ENCODE results near the gene TGM1. TPM values are rescaled to one million over a fixed set of nuclear protein-coding genes. Genes with fewer than 3 reads are reported as not detected.
"Not testable (repeated sequence)": the region's sequence is repeated elsewhere in the genome, so short reads cannot be mapped to it uniquely, and the experiment has no call there.

Gene TGM1
- total and polyA plus RNA-seq, 7 donors: 0.33 to 2.7 (median 0.89) TPM; not detected in 1

DNA sequence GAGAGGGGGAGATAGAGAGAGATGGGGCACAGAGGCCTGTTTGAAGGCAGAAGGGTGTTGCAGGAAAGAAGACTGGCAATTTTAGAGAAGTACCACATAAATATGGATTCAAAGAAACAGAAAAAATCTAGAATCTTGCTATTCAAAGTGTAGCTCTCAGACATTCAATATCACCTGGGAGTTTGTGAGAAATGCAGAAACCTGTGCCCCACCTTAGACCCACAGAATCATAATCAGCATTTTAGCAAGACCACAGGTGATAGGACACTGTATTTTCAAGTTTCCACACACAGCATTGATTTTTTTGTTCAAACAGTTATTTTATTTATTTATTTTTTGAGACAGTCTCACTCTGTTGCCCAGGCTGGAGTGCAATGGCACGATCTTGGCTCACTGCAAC is 34.1 kb downstream of the TGM1 start:
- no peak for TF ChIP-seq POLR2A (IDR thresholded peaks at IDR 0.05)
- TF ChIP-seq POLR2AphosphoS5 (IDR thresholded peaks at IDR 0.05): no peak
- TF ChIP-seq, protein P1, sequence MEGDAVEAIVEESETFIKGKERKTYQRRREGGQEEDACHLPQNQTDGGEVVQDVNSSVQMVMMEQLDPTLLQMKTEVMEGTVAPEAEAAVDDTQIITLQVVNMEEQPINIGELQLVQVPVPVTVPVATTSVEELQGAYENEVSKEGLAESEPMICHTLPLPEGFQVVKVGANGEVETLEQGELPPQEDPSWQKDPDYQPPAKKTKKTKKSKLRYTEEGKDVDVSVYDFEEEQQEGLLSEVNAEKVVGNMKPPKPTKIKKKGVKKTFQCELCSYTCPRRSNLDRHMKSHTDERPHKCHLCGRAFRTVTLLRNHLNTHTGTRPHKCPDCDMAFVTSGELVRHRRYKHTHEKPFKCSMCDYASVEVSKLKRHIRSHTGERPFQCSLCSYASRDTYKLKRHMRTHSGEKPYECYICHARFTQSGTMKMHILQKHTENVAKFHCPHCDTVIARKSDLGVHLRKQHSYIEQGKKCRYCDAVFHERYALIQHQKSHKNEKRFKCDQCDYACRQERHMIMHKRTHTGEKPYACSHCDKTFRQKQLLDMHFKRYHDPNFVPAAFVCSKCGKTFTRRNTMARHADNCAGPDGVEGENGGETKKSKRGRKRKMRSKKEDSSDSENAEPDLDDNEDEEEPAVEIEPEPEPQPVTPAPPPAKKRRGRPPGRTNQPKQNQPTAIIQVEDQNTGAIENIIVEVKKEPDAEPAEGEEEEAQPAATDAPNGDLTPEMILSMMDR (IDR thresholded peaks at IDR 0.05): no peak
- TF ChIP-seq EP300 (IDR thresholded peaks at IDR 0.05): no peak
- Histone ChIP-seq H3K9me3 (no peaks in the 10 kb centered on the region), H3K4me1 (peaks cover 0 to 23% (median 22%) of the 10 kb centered on the region in 4 donors), H3K36me3 (peaks cover 0 to 21% (median 3%) of the 10 kb centered on the region in 4 donors), H3K27ac (no peak overlapping the region), H3K27me3 (no peaks in the 10 kb centered on the region), H3K4me3 (no peak overlapping the region)
- DNase-seq: no peak
- intact Hi-C loops (cut with DNase I): no loop called here
- 0 to 71% methylated on average over 1 of the region's 1 CpG for WGBS, 2 donors

DNA sequence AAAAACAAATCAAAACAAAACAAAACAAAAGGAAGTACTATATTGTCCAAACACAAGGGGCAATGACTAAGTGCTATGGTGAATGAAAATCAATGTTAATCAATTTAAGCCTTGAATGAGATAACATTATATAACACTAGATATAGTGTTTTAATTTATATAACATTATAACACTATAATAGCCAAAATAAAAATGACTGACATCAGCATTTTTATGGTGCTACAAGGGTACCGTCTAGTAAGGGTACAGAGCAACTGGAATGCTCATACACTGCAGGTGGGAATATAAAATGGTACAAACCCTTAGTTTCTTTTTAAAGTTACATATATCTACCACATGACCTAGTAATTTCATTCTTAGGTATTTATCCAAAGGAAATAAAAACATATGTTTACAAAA is 36.5 kb downstream of the TGM1 start:
- Histone ChIP-seq H3K9me3 (no peaks in the 10 kb centered on the region), H3K4me3 (no peak overlapping the region), H3K27ac (no peak overlapping the region), H3K4me1 (peaks cover 0 to 10% (median 9%) of the 10 kb centered on the region in 4 donors), H3K36me3 (peaks cover 0 to 21% (median 3%) of the 10 kb centered on the region in 4 donors), H3K27me3 (no peaks in the 10 kb centered on the region)
- DNase-seq: no peak
- TF ChIP-seq POLR2AphosphoS5 (IDR thresholded peaks at IDR 0.05) (no peak), POLR2A (IDR thresholded peaks at IDR 0.05) (no peak), EP300 (IDR thresholded peaks at IDR 0.05) (no peak)
- TF ChIP-seq, protein P1 (IDR thresholded peaks at IDR 0.05): no peak
- intact Hi-C loops (cut with DNase I): no loop called here
- WGBS, 2 donors: 69 to 83% methylated on average over 1 of the region's 1 CpG

DNA sequence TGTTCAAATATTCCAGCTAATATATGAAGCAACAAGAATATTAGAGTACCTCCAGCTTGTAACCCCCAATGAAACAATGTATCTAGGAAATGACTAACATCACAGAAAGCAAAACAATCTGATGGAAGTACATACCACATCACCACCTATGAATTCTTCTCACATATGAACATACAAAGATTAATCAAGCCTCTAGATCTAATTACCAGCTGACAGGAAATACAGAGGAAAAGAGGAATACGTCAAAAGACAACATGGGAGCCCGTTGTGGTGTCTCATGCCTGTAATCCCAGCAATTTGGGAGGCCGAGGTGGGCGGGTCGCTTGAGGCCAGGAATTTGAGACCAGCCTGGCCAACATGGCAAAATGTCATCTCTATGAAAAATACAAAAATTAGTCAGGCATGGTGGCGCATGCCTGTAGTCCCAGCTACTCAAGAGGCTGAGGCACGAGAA is 38.3 kb downstream of the TGM1 start:
- intact Hi-C loops (cut with DNase I): no loop called here
- WGBS, 2 donors: 91 to 94% methylated on average over 7 of the region's 7 CpGs
- peak; percentile 27 for DNase-seq
- no peaks in the 10 kb centered on the region for H3K9me3 ChIP-seq
- no peak for TF ChIP-seq EP300 (IDR thresholded peaks at IDR 0.05)
- TF ChIP-seq POLR2A (IDR thresholded peaks at IDR 0.05): no peak
- TF ChIP-seq POLR2AphosphoS5 (IDR thresholded peaks at IDR 0.05): no peak
- TF ChIP-seq, protein P1 (IDR thresholded peaks at IDR 0.05): no peak
- H3K27ac ChIP-seq: peak overlapping the region in 1 of 4 donors; percentile 21
- H3K4me1 ChIP-seq: no peaks in the 10 kb centered on the region
- H3K36me3 ChIP-seq: peaks cover 0 to 21% (median 3%) of the 10 kb centered on the region in 4 donors
- no peak overlapping the region for H3K4me3 ChIP-seq
- no peaks in the 10 kb centered on the region for H3K27me3 ChIP-seq

DNA sequence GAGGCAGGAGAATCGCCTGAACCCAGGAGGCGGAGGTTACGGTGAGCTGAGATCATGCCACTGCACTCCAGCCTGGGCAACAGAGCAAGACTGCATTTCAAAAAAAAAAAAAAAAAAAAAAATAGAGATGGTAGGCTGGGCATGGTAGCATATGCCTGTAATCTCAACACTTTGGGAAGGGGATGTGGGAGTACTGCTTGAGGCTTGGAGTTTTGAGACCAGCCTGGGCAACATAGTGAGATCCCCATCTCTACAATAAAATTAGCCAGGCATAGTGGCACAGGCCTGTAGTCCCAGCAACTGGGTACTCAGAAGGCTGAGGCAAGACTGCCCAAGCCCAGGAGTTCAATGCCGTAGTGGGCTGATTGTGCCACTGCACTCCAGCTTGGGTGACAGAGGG is 40.0 kb downstream of the TGM1 start:
- H3K4me1 ChIP-seq; DNase-seq; intact Hi-C loops (cut with DNase I); H3K4me3 ChIP-seq; H3K27me3 ChIP-seq; H3K27ac ChIP-seq; H3K9me3 ChIP-seq: not testable (repeated sequence)
- 97 to 98% methylated on average over 4 of the region's 4 CpGs for WGBS, 2 donors
- H3K36me3 ChIP-seq: peaks cover 0 to 17% (median 2%) of the 10 kb centered on the region in 4 donors

DNA sequence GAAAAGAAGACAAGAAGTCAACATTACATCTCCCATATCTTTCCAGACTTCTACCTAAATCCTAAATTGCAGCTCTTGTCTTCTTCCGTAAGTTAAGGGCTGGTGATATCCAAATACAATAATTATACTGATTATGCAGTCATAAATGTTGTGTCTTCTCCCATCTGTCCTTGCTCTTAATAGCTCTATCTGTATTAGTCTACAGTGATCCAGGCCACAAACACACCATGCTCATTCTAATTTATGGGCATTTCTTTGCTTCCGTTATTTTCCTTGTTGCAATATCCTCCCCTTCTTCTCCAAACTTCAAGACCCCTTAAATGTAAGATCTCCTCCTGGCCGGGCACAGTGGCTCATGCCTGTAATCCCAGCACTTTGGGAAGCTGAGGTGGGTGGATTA is 43.5 kb downstream of the TGM1 start:
- WGBS, 2 donors: 62 to 63% methylated on average over 3 of the region's 3 CpGs
- TF ChIP-seq, protein P1 (IDR thresholded peaks at IDR 0.05): no peak
- H3K27ac ChIP-seq: no peak overlapping the region

More for the DNA sequence above, 43.5 kb downstream of the TGM1 start:
- Histone ChIP-seq H3K9me3 (no peaks in the 10 kb centered on the region), H3K36me3 (peaks cover 0 to 8% (median 3%) of the 10 kb centered on the region in 4 donors), H3K4me1 (peaks cover 0 to 15% (median 14%) of the 10 kb centered on the region in 4 donors), H3K27me3 (no peaks in the 10 kb centered on the region), H3K4me3 (no peak overlapping the region)
- DNase-seq: no peak
- intact Hi-C loops (cut with DNase I): no loop called here

All from sigmoid colon (tissue), 7 donors.